Activated CD4-positive, alpha-beta T cell treated with anti-CD3 and anti-CD28 coated beads for 36 hours (primary cell): ENCODE data around the gene ALAS1. TPM values are rescaled to one million over a fixed set of nuclear protein-coding genes. Genes with fewer than 3 reads are reported as not detected.
"Not testable (repeated sequence)": the region's sequence is repeated elsewhere in the genome, so short reads cannot be mapped to it uniquely, and the experiment has no call there.

Source experiments
- ATAC-seq: fragments of 200-7000 bp; cut with Tn5 transposase; one replicate; pipeline ENCODE4 v1.10.0; 2021; ENCODE audit warnings: mild to moderate bottlenecking, moderate library complexity
- CTCF ChIA-PET: fragments of 350-600 bp; sonication (Branson Sonifier 250); formaldehyde crosslinking; loops from one replicate; lab custom pipeline; 2021; ENCODE audit warnings: antibody characterized with exemption; lab: Charles Lee
- POLR2A ChIA-PET: fragments of 350-600 bp; sonication (Branson Sonifier 250); formaldehyde crosslinking; loops from one replicate; lab custom pipeline; 2021; ENCODE audit warnings: antibody characterized with exemption, inconsistent platforms; lab: Charles Lee
- DNase-seq: peaks from one replicate; pipeline ENCODE4 v3.0.0-alpha.2; 2020
- H3K27ac Mint-ChIP-seq: one replicate; pipeline ENCODE4 v1.8.0; 2021; ENCODE audit warnings: mixed read lengths
- H3K27me3 Mint-ChIP-seq: one replicate; pipeline ENCODE4 v1.8.0; 2021; ENCODE audit warnings: mixed read lengths
- H3K36me3 Mint-ChIP-seq: one replicate; pipeline ENCODE4 v1.8.0; 2021; ENCODE audit warnings: low read depth, mixed read lengths
- H3K4me1 Mint-ChIP-seq: one replicate; pipeline ENCODE4 v1.8.0; 2021; ENCODE audit warnings: mixed read lengths
- H3K4me3 Mint-ChIP-seq: one replicate; pipeline ENCODE4 v1.8.0; 2021; ENCODE audit warnings: mild to moderate bottlenecking, moderate library complexity, mixed read lengths
- H3K9me3 Mint-ChIP-seq: one replicate; pipeline ENCODE4 v1.8.0; 2021; ENCODE audit warnings: low read depth, mixed read lengths
- intact Hi-C, 2 experiments: fragments of 100-400 bp; cut with DNase I in 1 of 2; cut with micrococcal nuclease in 1 of 2; formaldehyde crosslinking; loops; one replicate each; pipeline versions ENCODE4 v1.14.2 to v1.15.1; 2022 to 2024; cut with DNase I, micrococcal nuclease
- total RNA-seq, 2 experiments: library from RNA; stranded (reverse); gene quantifications; one replicate each; pipeline ENCODE4 v1.2.3, GENCODE V29; 2021

The ALAS1 gene
- 10 to 100 TPM; 52.8 to 68.7 TPM for total RNA-seq

DNA sequence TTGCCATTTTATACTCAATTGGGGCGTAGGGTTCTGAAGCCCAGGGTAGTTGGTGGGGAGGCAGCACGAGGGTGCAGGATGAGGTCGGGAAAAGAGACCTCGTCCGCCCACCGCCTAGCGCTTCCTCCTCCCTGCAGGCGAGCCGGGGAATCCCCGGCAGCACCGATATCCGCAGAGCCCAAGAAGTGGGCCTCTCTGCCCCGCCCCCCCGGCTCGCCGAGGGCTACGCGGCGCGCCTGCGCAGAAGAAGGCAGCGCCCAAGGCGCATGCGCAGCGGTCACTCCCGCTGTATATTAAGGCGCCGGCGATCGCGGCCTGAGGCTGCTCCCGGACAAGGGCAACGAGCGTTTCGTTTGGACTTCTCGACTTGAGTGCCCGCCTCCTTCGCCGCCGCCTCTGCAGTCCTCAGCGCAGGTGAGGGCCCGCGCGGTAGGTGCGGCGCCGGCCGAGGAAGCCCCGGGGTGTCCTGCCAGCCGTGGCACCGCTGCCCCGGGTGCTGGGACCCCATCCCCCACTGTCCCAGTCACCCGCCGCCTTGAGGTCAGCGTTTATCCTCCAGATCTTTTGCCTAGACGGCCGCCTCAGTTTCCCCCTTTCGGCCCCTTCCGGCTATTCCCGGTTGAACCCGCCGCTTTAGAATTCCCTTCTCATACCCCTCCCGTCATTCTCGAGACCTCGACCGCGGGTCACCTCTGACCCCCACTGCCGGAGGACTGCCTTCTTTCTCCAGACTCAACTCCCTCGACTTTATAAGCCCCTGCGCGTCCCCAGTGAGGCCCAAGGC lies at the start of gene ALAS1:
Gene ALAS1 (plus strand): TSS at position 319 of the 784 bp plus-strand sequence. CDS start 1,082 bp downstream, outside the sequence.
- Mint-ChIP-seq H3K27me3 (no peaks in the 10 kb centered on the region), H3K36me3 (peaks cover 26% of the 10 kb centered on the region), H3K9me3 (no peaks in the 10 kb centered on the region), H3K4me3 (peak within 1 kb of the TSS; percentile 96), H3K4me1 (peaks cover 48% of the 10 kb centered on the region), H3K27ac (peak within 1 kb of the TSS; percentile 91)
- DNase-seq (peak; percentile 97), ATAC-seq (peak; percentile 95)
- intact Hi-C loops, result loop anchor here (1.0 to 2.0 kb wide), 6 partner anchors 41 to 256 kb away; partner anchors contain the start of genes POC1A (in 2 of the 2), PARP3 (in 1 of the 2) and TWF2 (in 1 of the 2)
- ChIA-PET POLR2A (no interaction called here), CTCF (no interaction called here)

DNA sequence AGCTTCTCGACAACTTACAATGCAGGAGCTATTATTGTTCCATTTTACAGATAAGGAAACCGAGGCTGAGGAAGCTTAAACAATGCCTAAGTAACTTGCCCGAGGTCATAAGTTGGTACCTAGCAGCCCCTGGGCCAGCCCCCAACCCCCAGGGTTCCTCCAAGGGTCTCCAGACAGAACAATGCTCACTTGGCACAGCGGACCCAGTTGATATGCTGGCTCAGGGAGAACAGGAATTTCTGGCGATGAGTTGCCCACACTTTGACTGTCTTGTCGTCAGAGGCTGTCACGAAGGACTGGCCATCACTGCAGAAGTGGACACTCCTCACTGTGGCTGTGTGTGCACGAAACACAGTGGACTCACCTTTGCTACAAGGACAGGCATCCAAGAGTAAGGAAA lies 48.9 kb upstream of the ALAS1 start:
- CTCF ChIA-PET, result interaction anchor here (0.6 to 1.4 kb wide), 4 partner anchors 26 to 148 kb away, joined by 3 to 6 read pairs (median 4); no protein-coding TSS in a partner anchor
- Mint-ChIP-seq H3K36me3 (peaks cover 12% of the 10 kb centered on the region), H3K4me3 (no peak overlapping the region), H3K4me1 (peaks cover 16% of the 10 kb centered on the region), H3K27ac (no peak overlapping the region), H3K9me3 (no peaks in the 10 kb centered on the region), H3K27me3 (no peaks in the 10 kb centered on the region)
- POLR2A ChIA-PET, result no interaction called here
- intact Hi-C loops, result no loop called here
- ATAC-seq, result no peak
- DNase-seq, result no peak

DNA sequence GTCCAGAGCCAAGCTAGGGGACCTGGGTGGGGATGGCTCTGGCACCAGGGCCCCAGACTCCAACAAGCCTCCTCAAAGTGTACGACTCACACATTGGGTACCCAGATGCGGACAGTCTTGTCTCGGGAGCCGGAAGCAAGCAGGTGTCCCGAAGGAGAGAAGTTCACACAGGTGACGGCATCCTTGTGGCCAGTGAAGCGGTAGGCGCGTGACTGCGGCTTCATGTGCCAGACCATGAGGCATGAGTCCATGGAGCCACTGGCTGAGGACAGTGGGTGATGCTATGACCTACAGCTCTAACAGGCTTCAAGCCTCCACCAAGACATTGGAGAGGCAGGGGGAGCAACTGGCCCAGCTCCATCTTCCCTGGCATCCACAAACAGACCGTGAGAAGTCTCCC lies 48.2 kb upstream of the ALAS1 start:
- H3K36me3 Mint-ChIP-seq, result peaks cover 7% of the 10 kb centered on the region
- intact Hi-C loops, result loop anchor here (5.0 to 10.0 kb wide), 4 partner anchors 128 to 765 kb away; partner anchors contain the start of genes GLT8D1 (in 1 of the 2), GNL3 (in 1 of the 2), MANF (in 1 of the 2) and PBRM1 (in 1 of the 2)
- POLR2A ChIA-PET, result no interaction called here
- ATAC-seq, result no peak
- no peaks in the 10 kb centered on the region for H3K9me3 Mint-ChIP-seq
- DNase-seq, result no peak
- no peak overlapping the region for H3K4me3 Mint-ChIP-seq
- no peak overlapping the region for H3K27ac Mint-ChIP-seq
- H3K4me1 Mint-ChIP-seq, result peaks cover 10% of the 10 kb centered on the region
- CTCF ChIA-PET, result no interaction called here
- H3K27me3 Mint-ChIP-seq, result no peaks in the 10 kb centered on the region

DNA sequence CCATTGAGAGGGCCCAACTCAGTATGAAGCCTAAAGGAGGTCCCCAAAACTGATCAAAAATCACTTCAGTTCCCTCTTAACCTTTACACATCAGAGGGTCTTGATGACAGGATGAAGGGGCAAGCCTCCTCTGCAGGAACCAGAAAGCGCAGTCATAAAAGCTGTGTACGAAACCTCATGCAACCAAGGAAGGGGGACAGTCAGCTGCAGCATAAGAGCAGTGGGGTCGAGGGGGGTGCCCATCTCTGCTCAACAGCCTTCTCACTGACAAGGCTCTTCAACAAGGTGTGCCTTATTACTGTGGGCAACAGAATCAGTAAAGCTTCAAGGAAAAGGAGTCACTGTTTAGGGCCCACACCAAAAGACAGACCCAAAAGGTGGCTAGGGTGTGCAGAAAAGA lies 47.6 kb upstream of the ALAS1 start:
- DNase-seq, result no peak
- ChIA-PET POLR2A (interaction anchor here (0.7 kb wide), 1 partner anchor 209 kb away, joined by 13 read pairs; the partner anchor contains the start of gene RRP9), CTCF (interaction anchor here (1.4 kb wide), 1 partner anchor 30 kb away, joined by 3 read pairs; no protein-coding TSS in a partner anchor)
- H3K27ac Mint-ChIP-seq, result no peak overlapping the region
- H3K4me3 Mint-ChIP-seq, result no peak overlapping the region
- no peaks in the 10 kb centered on the region for H3K27me3 Mint-ChIP-seq
- no peaks in the 10 kb centered on the region for H3K9me3 Mint-ChIP-seq
- no peak for ATAC-seq
- intact Hi-C loops, result loop anchor here (5.0 to 10.0 kb wide), 4 partner anchors 127 to 766 kb away; partner anchors contain the start of genes GLT8D1 (in 1 of the 2), GNL3 (in 1 of the 2), MANF (in 1 of the 2) and PBRM1 (in 1 of the 2)
- H3K36me3 Mint-ChIP-seq, result peaks cover 7% of the 10 kb centered on the region
- H3K4me1 Mint-ChIP-seq, result peaks cover 14% of the 10 kb centered on the region

DNA sequence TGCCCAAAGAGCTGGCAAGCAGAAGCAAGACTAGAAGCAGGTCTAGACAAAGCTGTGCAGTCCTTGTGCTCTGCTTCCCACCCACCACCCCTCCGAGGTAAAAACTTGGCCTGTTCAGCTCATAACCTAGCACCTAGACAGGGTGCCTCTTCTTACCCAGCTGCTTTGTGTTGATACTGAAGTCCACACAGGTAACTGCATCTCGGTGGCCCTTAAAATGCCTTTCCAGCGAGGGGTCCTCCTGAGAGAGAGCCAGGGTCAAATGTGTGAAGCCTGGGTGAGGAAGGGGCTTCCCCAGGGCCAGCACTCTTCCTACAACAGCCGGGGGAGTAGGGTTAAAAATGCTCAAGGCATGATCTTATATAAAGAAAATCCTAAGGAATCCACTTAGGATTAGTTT lies 47.1 kb upstream of the ALAS1 start:
- Mint-ChIP-seq H3K4me1 (peaks cover 18% of the 10 kb centered on the region), H3K9me3 (no peaks in the 10 kb centered on the region), H3K27me3 (no peaks in the 10 kb centered on the region), H3K27ac (no peak overlapping the region), H3K4me3 (no peak overlapping the region), H3K36me3 (peaks cover 5% of the 10 kb centered on the region)
- DNase-seq (no peak), ATAC-seq (no peak)
- POLR2A ChIA-PET, result interaction anchor here (0.7 kb wide), 1 partner anchor 209 kb away, joined by 13 read pairs; the partner anchor contains the start of gene RRP9
- intact Hi-C loops, result loop anchor here (5.0 to 10.0 kb wide), 4 partner anchors 126 to 766 kb away; partner anchors contain the start of genes GLT8D1 (in 1 of the 2), GNL3 (in 1 of the 2), MANF (in 1 of the 2) and PBRM1 (in 1 of the 2)
- CTCF ChIA-PET, result interaction anchor here (1.4 kb wide), 1 partner anchor 30 kb away, joined by 3 read pairs; no protein-coding TSS in a partner anchor

DNA sequence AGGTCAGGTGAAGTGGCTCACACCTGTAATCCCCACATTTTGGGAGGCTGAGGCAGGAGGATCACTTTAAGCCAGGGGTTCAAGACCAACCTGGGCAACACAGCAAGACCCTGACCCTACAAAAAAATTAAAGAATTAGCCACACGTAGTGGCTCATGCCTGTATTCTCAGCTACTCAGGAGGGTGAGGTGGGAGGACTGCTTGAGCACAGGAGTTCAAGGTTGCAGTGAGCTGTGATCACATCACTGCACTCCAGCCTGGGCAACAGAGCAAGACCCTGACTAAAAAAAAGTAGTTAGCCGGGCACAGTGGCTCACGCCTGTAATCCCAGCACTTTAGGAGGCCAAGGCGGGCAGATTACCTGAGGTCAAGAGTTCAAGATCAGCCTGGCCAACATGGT lies 46.0 kb upstream of the ALAS1 start:
- ATAC-seq, DNase-seq, CTCF ChIA-PET, H3K9me3 Mint-ChIP-seq, H3K36me3 Mint-ChIP-seq, POLR2A ChIA-PET, H3K4me3 Mint-ChIP-seq, H3K27me3 Mint-ChIP-seq, H3K27ac Mint-ChIP-seq: not testable (repeated sequence)
- H3K4me1 Mint-ChIP-seq, result peaks cover 19% of the 10 kb centered on the region
- intact Hi-C loops, result loop anchor here (5.0 to 10.0 kb wide), 4 partner anchors 125 to 767 kb away; partner anchors contain the start of genes GLT8D1 (in 1 of the 2), GNL3 (in 1 of the 2), MANF (in 1 of the 2) and PBRM1 (in 1 of the 2)

DNA sequence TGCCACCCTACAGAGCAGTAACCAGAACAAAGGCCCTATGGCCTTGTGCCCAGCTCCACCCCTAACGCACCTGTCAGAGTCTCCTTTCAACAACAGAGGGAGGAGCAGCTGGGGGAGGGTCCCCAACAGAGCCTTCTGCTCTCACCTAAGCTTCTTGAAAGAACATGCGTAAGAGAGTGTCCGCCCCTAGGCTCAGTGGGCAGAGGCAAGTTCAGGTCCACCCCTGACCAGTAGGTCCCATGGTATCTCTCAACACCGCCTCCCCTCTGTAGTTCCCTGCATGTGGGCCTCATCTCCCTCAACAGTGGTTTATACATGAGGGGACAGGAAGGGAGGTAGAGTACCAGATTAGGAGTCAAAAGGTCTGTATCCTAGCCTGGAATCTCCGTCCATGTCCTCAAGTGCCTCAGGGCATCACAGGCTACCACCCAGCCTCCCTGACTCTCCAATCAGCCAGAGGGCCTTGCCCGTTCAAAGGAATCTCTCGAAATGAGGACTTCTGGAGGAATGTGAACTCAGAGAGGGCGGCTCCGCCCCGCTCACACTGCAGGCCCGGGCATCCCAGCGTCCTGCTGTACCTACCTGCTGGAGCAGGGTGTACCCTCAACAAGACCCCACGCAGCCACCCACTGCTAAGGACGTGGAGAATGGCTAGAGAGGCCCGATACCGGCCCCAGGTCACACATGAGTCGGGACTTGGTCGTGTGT lies 44.4 kb upstream of the ALAS1 start:
- Mint-ChIP-seq H3K27ac (peak overlapping the region; percentile 55), H3K4me3 (peak overlapping the region; percentile 80), H3K9me3 (no peaks in the 10 kb centered on the region), H3K27me3 (no peaks in the 10 kb centered on the region), H3K36me3 (peaks cover 4% of the 10 kb centered on the region), H3K4me1 (peaks cover 19% of the 10 kb centered on the region)
- DNase-seq (peak; percentile 47), ATAC-seq (no peak)
- ChIA-PET CTCF (interaction anchor here (0.7 to 2.3 kb wide), 12 partner anchors 9 to 199 kb away, joined by 3 to 13 read pairs (median 4); partner anchors contain the start of gene RPL29), POLR2A (interaction anchor here (1.2 to 2.0 kb wide), 4 partner anchors 95 to 654 kb away, joined by 3 to 18 read pairs (median 8); partner anchors contain the start of genes DCAF1, DUSP7 and RPL29)
- intact Hi-C loops, result loop anchor here (1.0 to 10.0 kb wide), 18 partner anchors 43 to 769 kb away; partner anchors contain the start of genes WDR82 (in 2 of the 2), ABHD14A (in 1 of the 2), ABHD14B (in 1 of the 2) and ACY1 (in 1 of the 2)

DNA sequence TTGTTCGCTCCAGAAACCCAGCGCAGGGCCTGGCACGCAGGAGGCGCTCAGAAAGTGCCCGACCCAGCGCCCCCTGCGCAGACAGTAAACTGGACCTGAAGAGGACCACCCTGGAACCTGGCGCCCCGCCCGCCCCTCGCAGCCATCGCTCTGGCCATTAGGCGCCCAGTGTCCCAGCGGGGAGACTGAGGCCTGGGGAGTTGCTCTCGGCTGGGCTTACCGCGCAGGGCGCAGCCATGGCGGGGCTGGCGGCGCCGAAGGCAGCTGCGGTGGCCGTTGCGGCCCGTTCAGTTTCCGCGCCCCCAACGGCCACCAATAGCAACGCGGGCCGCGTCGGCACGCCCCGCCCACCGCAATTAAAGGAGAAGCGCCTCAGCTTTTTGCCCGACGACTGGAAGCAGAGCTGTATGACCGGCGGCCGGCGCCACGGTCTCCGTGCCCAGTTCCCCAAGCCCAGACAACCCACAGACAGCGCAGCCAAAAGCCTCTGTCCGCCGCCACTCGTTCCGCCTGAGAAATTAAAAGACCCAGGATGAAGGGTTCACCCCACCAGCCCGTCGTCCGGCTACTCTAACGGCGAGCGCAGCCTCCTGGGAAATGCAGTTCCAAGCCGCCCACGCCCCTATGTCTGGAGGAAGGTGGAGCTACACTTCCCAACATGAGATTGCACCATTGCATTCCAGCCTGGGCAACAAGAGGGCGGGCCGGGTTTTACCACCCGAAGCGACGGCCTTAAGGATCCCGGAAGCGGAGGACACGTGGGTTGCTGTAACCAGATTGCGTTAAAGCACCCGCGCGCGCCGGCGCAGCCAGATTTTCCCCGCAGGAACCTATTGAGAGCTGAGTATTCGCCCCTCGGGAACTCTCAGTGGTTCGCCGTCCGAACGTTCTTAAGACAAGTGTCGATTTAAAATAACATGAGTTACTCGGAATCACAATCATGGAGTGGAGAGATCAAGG lies 43.5 kb upstream of the ALAS1 start, which contains the start of gene POC1A:
Gene POC1A (minus strand): TSS at position 289 of the 960 bp plus-strand sequence. CDS start 51 bp downstream, at position 238.
- peaks cover under 1% of the 10 kb centered on the region for H3K36me3 Mint-ChIP-seq
- ChIA-PET CTCF (interaction anchor here (0.7 to 2.3 kb wide), 19 partner anchors 8 to 1831 kb away, joined by 3 to 13 read pairs (median 3); partner anchors contain the start of gene RPL29), POLR2A (interaction anchor here (0.5 to 2.0 kb wide), 6 partner anchors 98 to 1566 kb away, joined by 3 to 18 read pairs (median 8); partner anchors contain the start of genes DCAF1, DUSP7 and RPL29)
- no peaks in the 10 kb centered on the region for H3K9me3 Mint-ChIP-seq
- no peaks in the 10 kb centered on the region for H3K27me3 Mint-ChIP-seq
- intact Hi-C loops, result loop anchor here (1.0 to 10.0 kb wide), 18 partner anchors 42 to 770 kb away; partner anchors contain the start of genes WDR82 (in 2 of the 2), ABHD14A (in 1 of the 2), ABHD14B (in 1 of the 2) and ACY1 (in 1 of the 2)
- DNase-seq (peak; percentile 95), ATAC-seq (peak; percentile 89)
- peak within 1 kb of the TSS; percentile 80 for H3K4me3 Mint-ChIP-seq
- H3K4me1 Mint-ChIP-seq, result peaks cover 19% of the 10 kb centered on the region
- H3K27ac Mint-ChIP-seq, result peak within 1 kb of the TSS; percentile 93

DNA sequence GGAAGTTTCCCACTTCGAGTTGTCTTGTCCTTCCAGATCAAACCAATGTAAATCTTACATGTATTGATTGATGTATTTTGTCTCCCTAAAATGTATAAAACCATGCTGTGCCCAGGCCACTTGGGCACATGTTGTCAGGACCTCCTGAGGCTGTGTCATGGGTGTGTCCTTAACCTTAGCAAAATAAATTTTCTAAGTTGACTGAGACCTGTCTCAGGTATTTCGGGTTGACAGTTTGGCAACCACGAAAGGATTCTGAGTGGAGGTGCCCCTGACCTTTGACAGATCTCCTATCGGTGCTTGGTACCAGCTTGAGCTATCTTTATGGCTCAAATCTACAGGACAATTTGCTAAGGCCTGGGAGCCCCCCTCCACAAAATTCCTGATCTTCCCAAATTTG lies 42.0 kb upstream of the ALAS1 start:
- ChIA-PET POLR2A (interaction anchor here (0.7 to 2.0 kb wide), 2 partner anchors 160 to 297 kb away, joined by 4 to 10 read pairs; partner anchors contain the start of gene RPL29), CTCF (interaction anchor here (0.6 kb wide), 1 partner anchor 181 kb away, joined by 3 read pairs; the partner anchor contains the start of gene ABHD14A)
- H3K27me3 Mint-ChIP-seq, result no peaks in the 10 kb centered on the region
- H3K4me1 Mint-ChIP-seq, result peaks cover 19% of the 10 kb centered on the region
- no peaks in the 10 kb centered on the region for H3K36me3 Mint-ChIP-seq
- DNase-seq (no peak), ATAC-seq (no peak)
- H3K4me3 Mint-ChIP-seq, result peak overlapping the region; percentile 80
- peak overlapping the region; percentile 63 for H3K27ac Mint-ChIP-seq
- no peaks in the 10 kb centered on the region for H3K9me3 Mint-ChIP-seq
- intact Hi-C loops, result loop anchor here (2.0 to 10.0 kb wide), 4 partner anchors 41 to 771 kb away; partner anchors contain the start of genes ABHD14A (in 1 of the 2), ABHD14B (in 1 of the 2), MANF (in 1 of the 2) and WDR82 (in 1 of the 2)
